Keratinocyte (primary cell): Measurements from ENCODE around the gene CES2. TPM values are rescaled to one million over a fixed set of nuclear protein-coding genes. Genes with fewer than 3 reads are reported as not detected.

Source experiments
- DNase-seq: peaks from one replicate; pipeline ENCODE4 v3.0.0-alpha.2; 2011; ENCODE audit warnings: low read depth, missing footprints, low spot score
- FAIRE-seq: peaks from 2 replicates; lab custom pipeline; 2011; peaks lifted over from hg19 to GRCh38; lab: Jason Lieb, UNC
- H2AFZ ChIP-seq: 2 replicates; pipeline ENCODE4 v1.6.0; 2012; ENCODE audit warnings: low read length, control low read depth, inconsistent platforms; ENCODE audit not compliant: control insufficient read depth
- H3K27ac ChIP-seq: 2 replicates; pipeline ENCODE4 v1.5.1; 2011; ENCODE audit warnings: low read length; ENCODE audit not compliant: control insufficient read depth, insufficient read depth
- H3K27me3 ChIP-seq: 3 replicates; pipeline ENCODE4 v1.6.0; 2011; ENCODE audit warnings: low read length; ENCODE audit not compliant: control insufficient read depth, insufficient read depth; ENCODE audit errors: extremely low read depth
- H3K36me3 ChIP-seq, 2 experiments: 2 replicates in 1 of 2; 3 replicates in 1 of 2; pipeline ENCODE4 v1.5.1; 2011; ENCODE audit warnings: low read length in 2 of 2, mild to moderate bottlenecking in 1 of 2; ENCODE audit not compliant: control insufficient read depth in 2 of 2, insufficient read depth in 2 of 2; ENCODE audit errors: extremely low read depth in 1 of 2
- H3K4me1 ChIP-seq: 3 replicates; pipeline ENCODE4 v1.5.1; 2011; ENCODE audit warnings: low read length; ENCODE audit not compliant: control insufficient read depth, insufficient read depth; ENCODE audit errors: extremely low read depth
- H3K4me2 ChIP-seq: 3 replicates; pipeline ENCODE4 v1.6.0; 2011; ENCODE audit warnings: low read depth, low read length; ENCODE audit not compliant: control insufficient read depth, insufficient read depth; ENCODE audit errors: extremely low read depth
- H3K4me3 ChIP-seq, 3 experiments: fragments of 200-600 bp in 1 of 3; sonication (generic) in 1 of 3; 2 replicates in 2 of 3; 3 replicates in 1 of 3; pipeline ENCODE4 v1.5.1; 2011 to 2016; ENCODE audit warnings: low read length in 3 of 3, mild to moderate bottlenecking in 3 of 3, control low read depth in 2 of 3, inconsistent platforms in 1 of 3, low read depth in 1 of 3, mixed read lengths in 1 of 3, mixed run types in 1 of 3, moderate library complexity in 1 of 3; ENCODE audit not compliant: control insufficient read depth in 2 of 3, insufficient read depth in 2 of 3; ENCODE audit errors: extremely low read depth in 1 of 3
- H3K79me2 ChIP-seq: 2 replicates; pipeline ENCODE4 v1.6.0; 2012; ENCODE audit warnings: low read length; ENCODE audit not compliant: control insufficient read depth, insufficient read depth
- H3K9ac ChIP-seq: 3 replicates; pipeline ENCODE4 v1.6.0; 2011; ENCODE audit warnings: low read length; ENCODE audit not compliant: control insufficient read depth, insufficient read depth; ENCODE audit errors: extremely low read depth
- H3K9me1 ChIP-seq: 3 replicates; pipeline ENCODE4 v1.6.0; 2011; ENCODE audit warnings: low read length; ENCODE audit not compliant: control insufficient read depth, insufficient read depth; ENCODE audit errors: extremely low read depth
- H3K9me3 ChIP-seq: 2 replicates; pipeline ENCODE4 v1.5.1; 2012; ENCODE audit warnings: low read depth, low read length; ENCODE audit not compliant: control insufficient read depth
- H4K20me1 ChIP-seq: 3 replicates; pipeline ENCODE4 v1.6.0; 2011; ENCODE audit warnings: low read length; ENCODE audit not compliant: control insufficient read depth, insufficient read depth; ENCODE audit errors: extremely low read depth
- EZH2 ChIP-seq: IDR thresholded peaks from one replicate; pipeline ENCODE4 v1.6.1; 2012; ENCODE audit warnings: inconsistent platforms, mild to moderate bottlenecking, low read length, moderate library complexity
- dilution Hi-C: fragments of 300-500 bp; cut with MboI; formaldehyde crosslinking; loops from one replicate; pipeline ENCODE4 v1.7.0; 2020; ENCODE audit warnings: low sequenced_read_pairs; ENCODE audit not compliant: extremely low pct_ligation_motif_present
- polyA plus RNA-seq, 5 experiments: library from polyadenylated mRNA; depleted of rRNA in 3 of 5; stranded (reverse) in 3 of 5; stranded (forward) in 1 of 5; unstranded in 1 of 5; fragments of >200 nt; gene quantifications; 1 replicate in 1 of 5; 2 replicates in 3 of 5; 3 replicates in 1 of 5; pipeline versions ENCODE4 v1.2.1 to v1.2.3, GENCODE V29; 2011 to 2012; ENCODE audit warnings: missing spikeins in 2 of 5, low read depth in 1 of 5, low replicate concordance in 1 of 5
- TF ChIP-seq, protein P1 (sequence below), 3 experiments: IDR thresholded peaks in 1 of 3; conservative IDR thresholded peaks in 1 of 3; optimal IDR thresholded peaks in 1 of 3; 2 replicates in 2 of 3; 3 replicates in 1 of 3; pipeline versions ENCODE3 to v1.5.1; 2011; ENCODE audit warnings: low read length in 3 of 3, mild to moderate bottlenecking in 3 of 3, moderate library complexity in 2 of 3, control low read depth in 1 of 3, inconsistent platforms in 1 of 3; ENCODE audit not compliant: insufficient read depth in 2 of 3; ENCODE audit errors: extremely low read depth in 1 of 3

CES2 gene
- polyA plus RNA-seq, 1 donor (not counting 4 experiments of a cell fraction or from before 2014, with no cell fraction given): 41.6 TPM

DNA sequence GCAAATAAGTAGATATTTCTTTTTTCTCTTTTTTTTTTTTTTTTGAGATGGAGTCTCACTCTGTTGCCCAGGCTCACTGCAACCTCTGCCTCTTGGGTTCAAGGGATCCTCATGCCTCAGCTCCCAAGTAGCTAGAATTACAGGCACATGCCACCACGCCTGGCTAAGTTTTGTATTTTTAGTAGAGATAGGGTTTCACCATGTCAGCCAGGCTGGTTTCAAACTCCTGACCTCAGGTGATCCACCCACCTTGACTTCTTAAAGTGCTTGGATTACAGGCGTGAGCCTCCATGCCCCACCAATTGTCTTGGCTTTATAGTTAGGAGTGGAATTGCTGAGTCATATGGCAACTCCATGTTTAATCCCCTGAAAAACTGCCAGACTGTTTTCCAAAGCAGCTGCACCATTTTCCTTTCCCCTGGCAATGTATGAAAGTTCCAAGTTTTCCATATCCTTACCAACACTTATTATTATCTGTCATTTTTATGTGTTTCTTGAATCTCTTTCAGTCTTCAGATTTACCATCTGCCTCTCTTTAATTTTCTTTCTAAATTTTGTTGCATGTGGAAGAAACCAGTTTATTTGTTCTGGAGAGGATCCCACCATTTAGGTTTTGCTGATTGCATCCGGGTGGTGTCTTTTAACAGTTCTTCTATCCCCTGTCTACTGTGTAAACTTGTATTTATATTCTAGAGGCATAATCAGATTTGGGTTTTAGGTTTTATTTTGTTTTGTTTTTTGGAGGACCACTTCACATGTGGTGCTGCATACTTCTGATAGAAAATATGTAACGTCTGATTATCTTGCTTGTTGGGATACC, 15.9 kb downstream of the CES2 start:
- no peak for DNase-seq
- Histone ChIP-seq H3K79me2 (no peaks in the 10 kb centered on the region), H2AFZ (no peak overlapping the region), H3K9me1 (no peaks in the 10 kb centered on the region), H3K4me1 (peaks cover 22% of the 10 kb centered on the region), H3K9ac (no peak overlapping the region), H3K27me3 (no peaks in the 10 kb centered on the region), H3K9me3 (no peaks in the 10 kb centered on the region), H3K36me3 (no peaks in the 10 kb centered on the region), H4K20me1 (no peaks in the 10 kb centered on the region), H3K27ac (no peak overlapping the region), H3K4me2 (no peak overlapping the region), H3K4me3 (no peak overlapping the region)
- TF ChIP-seq, protein P1, sequence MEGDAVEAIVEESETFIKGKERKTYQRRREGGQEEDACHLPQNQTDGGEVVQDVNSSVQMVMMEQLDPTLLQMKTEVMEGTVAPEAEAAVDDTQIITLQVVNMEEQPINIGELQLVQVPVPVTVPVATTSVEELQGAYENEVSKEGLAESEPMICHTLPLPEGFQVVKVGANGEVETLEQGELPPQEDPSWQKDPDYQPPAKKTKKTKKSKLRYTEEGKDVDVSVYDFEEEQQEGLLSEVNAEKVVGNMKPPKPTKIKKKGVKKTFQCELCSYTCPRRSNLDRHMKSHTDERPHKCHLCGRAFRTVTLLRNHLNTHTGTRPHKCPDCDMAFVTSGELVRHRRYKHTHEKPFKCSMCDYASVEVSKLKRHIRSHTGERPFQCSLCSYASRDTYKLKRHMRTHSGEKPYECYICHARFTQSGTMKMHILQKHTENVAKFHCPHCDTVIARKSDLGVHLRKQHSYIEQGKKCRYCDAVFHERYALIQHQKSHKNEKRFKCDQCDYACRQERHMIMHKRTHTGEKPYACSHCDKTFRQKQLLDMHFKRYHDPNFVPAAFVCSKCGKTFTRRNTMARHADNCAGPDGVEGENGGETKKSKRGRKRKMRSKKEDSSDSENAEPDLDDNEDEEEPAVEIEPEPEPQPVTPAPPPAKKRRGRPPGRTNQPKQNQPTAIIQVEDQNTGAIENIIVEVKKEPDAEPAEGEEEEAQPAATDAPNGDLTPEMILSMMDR (optimal IDR thresholded peaks at IDR 0.05 in 1 of 3, IDR thresholded peaks at IDR 0.05 in 1 of 3, conservative IDR thresholded peaks at IDR 0.05 in 1 of 3; ENCODE audit: extremely low read depth in 1 of 3, insufficient read depth in 2 of 3, low read length in 3 of 3): no peak
- TF ChIP-seq EZH2: no peak
- dilution Hi-C loops: no loop called here
- no peak for FAIRE-seq

DNA sequence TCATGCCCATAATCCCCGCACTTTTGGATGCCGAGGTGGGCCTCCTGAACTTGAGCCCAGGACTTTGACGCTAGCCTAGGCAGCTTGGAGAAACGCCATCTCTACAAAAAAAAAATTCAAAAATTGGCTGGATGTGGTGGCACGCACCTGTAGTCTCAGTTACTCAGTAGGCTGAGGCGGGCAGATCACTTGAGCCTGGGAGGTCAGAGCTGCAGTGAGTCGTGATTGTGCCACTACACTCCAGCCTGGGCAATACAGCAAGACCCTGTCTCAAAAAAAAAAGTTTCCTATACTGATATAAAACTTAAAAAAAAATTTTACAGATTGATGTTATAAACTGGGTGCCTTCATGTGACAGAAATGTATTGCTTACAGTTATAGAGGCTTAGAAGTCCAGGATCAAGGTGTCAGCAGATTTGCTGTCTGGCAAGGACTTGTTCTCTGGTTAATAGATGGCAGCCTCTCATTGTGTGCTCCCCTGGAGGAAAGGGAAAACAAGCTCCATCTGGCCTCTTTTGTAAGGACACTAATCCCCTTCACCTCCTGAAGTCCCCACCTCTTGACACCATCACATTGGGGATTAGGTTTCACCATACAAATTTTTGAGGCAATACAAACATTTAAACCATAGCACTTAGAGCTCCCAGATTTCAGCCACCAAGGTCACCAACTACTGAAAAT, 17.3 kb downstream of the CES2 start:
- Histone ChIP-seq H3K4me3 (no peak overlapping the region), H3K27ac (no peak overlapping the region), H3K79me2 (no peaks in the 10 kb centered on the region), H3K9me3 (no peaks in the 10 kb centered on the region), H4K20me1 (no peaks in the 10 kb centered on the region), H3K4me2 (no peak overlapping the region), H3K4me1 (peaks cover 19% of the 10 kb centered on the region), H3K36me3 (no peaks in the 10 kb centered on the region), H3K27me3 (no peaks in the 10 kb centered on the region), H2AFZ (no peak overlapping the region), H3K9me1 (no peaks in the 10 kb centered on the region), H3K9ac (no peak overlapping the region)
- DNase-seq: no peak
- no peak for FAIRE-seq
- dilution Hi-C loops: no loop called here
- TF ChIP-seq, protein P1 (optimal IDR thresholded peaks at IDR 0.05 in 1 of 3, IDR thresholded peaks at IDR 0.05 in 1 of 3, conservative IDR thresholded peaks at IDR 0.05 in 1 of 3; ENCODE audit: extremely low read depth in 1 of 3, insufficient read depth in 2 of 3, low read length in 3 of 3): no peak
- no peak for TF ChIP-seq EZH2
